HG03108 (cell line): Measurements from ENCODE around the gene KIAA1958.
"Not testable (repeated sequence)": the region's sequence is repeated elsewhere in the genome, so short reads cannot be mapped to it uniquely, and the experiment has no call there.

Experiments used
- ATAC-seq: cut with Tn5 transposase; IDR thresholded peaks from one replicate; pipeline ENCODE4 v1.9.1; 2021; ENCODE audit warnings: moderate library complexity; ENCODE audit not compliant: unreplicated experiment

Gene KIAA1958

DNA sequence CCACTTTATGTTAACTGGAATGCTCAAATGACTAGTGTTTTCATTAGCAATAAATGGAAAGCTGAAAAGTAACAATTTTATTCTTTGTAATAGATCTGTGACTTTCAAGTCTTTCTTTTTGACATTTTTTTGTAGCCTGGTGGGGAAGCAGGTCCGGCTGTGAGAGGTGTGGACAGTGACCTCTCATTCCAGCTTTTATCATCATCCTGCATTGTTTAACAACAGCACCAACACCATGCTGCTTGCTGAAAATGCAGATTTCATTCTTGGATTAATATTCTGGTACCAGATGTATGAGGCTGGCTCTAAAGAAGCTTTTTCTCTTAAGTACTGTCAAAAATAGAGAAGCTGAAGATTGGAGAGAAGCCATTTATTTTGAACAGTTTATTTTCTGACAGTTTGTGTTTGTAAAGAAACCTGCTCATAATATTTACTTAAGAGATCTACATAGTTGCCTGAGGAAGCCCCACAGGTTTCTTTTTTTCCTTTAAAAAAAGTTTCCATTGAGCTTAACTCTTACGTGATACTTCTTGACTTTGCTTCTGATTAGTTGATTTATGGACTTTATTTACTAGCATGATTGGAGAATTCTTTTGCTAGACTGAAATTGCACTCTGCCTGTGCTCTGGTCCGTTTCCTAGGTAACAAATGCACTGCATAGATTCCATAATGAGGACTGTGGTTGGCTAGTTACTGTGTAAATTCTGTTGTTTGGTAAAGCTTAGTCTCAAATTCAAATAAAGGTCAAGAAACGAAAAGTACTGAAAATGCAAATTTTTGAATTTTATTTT is 3.4 kb downstream of the KIAA1958 start:
- ATAC-seq, result no peak

DNA sequence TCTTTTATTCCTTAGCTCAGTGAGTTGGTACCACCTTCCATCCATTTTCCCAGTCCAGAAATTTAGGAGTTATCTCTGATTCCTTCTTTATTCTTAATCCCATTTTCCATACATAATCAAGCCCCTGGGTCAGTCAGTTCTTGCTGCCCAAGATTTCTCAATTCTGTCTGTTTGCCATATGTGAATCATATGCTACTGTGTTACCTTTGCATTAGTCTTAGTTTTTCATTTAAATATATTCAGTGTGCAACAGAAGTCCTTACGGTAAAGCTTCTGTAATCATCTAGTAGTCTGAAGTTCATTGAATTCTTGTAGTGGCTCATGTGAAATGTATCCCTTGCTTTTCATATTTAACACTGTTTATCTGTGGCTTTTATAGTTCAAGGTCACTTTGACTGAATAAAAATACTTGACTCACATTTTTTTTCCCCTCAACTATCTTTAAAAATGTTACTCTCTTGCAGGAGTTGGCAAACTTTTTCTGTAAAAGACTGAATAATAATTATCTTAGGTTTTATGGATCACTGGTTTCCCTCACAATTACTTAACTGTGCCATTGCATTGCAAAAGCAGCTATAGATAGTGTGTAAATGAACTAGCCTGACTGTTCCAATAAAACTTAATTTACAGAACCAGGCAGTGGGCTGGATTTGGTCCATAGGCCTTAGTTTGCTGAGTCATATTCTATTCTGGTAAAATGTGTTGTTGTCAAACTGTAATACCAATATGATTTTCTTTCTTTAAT is 6.9 kb downstream of the KIAA1958 start:
- no peak for ATAC-seq

DNA sequence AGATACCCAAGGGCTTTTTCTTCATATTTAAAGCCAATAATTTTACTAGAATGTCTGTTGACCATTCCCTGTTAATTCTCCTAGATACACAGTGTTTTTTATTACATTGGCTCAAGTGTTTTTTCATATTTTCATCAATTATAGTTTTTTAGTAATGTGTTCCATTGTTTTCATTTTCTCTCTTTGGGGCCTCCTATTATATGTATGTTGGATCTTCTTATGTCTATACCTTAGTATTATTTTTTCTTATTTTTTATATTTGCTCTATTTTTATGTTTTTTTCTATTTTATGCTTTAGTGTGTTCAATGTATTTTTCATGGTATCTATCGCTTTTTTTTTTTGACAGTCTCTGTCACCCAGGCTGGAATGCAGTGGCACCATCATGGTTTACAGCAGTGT is 7.5 kb downstream of the KIAA1958 start:
- no peak for ATAC-seq

DNA sequence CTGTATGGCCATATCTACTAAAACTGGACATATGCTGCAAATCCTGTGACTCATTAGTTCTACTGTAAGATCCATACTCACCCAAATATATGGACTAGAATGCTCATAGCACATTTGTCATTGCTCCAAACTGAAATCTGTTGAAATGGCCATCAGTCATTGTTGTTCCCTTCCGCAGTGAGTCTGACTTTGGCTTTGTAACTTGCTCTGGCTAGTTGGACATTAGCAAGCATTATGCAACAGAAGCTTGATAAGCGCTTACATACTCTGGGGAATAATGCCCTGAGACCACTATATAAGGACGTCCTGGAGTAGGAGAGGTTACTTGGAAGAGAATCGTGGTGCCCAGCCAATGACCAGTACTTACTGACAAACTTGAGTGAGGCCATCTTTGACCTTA is 9.0 kb downstream of the KIAA1958 start:
- ATAC-seq, result no peak

DNA sequence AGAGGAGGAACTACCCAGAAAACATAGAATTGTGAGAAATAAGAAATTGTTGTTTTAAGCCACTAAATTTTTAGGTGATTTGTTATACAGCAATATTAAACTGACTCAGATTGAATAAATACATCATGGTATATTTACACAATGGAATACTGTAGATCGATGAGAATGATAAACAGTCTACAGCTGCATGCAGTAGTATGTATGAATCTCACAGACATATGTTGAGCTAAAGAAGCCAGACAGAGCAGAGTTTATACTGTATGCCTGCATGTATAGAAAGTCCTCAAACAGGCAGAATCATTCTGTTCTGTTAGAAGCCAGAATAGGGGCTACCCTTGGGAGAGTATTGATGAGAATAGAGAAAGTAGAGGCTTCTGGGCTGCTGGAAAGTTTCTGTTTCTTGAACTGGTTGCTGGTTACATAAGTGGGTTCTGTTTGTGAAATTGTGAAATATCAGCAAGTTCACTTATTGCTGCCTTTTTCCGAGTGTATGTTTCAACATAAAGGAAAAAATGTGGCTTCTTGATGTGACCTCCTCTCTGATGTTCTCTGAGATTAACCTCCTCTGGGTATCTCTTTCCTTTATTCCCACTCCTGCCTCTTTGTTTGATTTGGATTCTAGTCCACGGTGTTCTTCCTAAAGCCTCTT is 9.6 kb downstream of the KIAA1958 start:
- no peak for ATAC-seq

DNA sequence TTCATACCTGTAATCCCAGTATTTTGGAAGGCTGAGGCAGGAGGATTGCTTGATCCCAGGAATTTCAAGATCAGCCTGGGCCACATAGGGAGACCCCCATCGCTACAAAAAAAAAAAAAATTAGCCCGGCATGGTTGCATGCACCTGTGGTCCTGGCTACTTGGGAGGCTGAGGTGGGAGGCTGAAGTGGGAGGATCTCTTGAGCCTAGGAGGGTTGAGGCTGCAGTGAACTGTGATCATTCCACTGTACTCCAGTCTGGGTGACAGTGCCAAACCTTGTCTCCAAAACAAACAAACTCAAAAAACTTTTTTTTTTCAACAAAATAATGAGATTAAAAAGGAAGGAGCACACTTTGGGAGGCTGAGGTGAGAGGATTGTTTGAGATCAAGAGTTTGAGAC is 14.2 kb downstream of the KIAA1958 start:
- no peak for ATAC-seq

DNA sequence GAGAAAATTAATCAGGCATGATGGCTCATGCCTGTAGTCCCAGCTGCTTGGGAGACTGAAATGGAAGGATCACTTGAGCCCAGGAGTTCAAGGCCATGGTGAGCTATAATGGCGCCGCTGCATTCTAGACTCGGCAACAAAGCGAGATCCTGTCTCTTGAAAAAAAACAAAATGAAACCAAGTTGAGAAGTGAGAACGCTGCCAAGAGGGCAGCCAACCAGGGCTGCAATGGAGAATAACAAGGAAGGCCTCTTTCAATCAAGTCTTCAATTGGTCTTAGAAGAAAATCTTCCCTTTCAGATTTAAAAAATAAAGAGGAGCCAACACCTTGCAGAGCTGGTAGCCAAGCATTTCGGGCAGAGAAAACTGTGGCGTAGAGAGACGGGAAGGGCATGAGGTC is 14.7 kb downstream of the KIAA1958 start:
- ATAC-seq, result no peak

DNA sequence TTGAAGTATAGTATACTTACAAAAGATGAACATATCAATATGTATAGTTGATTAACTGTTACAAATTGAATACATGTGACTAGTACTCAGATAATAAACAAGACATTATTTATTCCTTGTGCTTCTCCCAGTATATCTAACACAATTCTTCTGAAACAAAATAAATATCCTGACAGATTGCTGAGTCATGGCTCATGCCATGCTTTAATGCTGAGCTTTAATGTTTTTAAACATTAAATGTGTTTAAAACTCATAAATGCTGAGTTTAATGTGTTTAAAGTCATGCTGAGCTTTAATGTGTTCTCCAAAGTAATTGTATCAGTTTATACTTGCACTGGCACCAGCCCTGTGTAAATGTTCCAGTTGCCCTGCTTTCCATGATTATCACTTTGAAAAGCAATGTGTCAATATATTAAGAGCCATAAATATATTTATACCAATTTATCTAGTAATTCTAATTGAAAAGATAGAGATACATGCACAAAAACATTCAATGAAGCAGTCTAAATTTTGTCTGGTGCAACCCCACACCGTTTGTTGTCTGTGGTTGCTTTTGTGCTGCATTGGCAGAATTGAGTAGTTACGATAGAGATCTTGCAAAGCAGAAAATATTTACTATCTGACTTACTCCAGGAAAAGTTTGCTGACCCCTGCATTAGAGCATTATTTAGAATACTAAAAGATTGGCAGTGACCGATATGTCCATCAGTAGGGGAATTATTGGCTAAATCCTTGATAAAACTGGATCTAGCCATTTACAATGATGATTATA is 15.7 kb downstream of the KIAA1958 start:
- ATAC-seq, result no peak

DNA sequence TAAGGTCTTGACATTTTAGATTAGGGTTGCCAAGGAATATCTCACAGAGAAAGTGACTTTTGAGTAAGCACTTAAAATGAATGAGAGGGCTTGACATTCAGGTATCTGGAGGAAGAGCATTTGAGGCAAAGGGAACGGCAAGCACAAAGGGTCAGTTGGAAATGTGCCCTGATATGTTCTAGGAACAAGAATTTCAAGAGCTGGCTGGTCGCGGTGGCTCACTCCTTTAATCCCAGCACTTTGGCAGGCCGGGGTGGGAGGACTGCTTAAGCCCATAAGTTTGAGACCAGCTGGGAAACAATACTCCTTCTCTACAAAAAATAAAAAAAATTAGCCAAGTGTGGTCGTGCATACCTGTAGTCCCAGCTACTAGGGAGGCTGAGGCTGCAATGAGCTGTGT is 16.5 kb downstream of the KIAA1958 start:
- ATAC-seq, result no peak

DNA sequence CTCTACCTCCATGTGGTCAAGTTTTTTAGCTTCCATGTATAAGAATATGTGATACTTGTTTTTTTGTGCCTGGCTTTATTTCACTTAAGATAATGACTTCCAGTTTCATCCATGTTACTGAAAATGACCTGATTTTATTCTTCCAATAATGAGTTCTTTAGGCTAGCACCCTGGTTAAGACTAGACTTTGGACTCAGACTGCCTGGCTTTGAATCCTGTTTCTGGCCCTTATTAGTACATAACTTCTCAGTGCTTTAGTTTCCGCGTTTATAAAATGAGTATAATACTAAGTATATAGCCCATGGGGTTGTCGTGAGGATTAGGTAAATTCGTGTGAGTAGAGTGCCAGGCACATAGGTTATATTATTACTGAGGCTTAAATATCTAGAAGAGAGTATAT is 18.5 kb downstream of the KIAA1958 start:
- no peak for ATAC-seq

DNA sequence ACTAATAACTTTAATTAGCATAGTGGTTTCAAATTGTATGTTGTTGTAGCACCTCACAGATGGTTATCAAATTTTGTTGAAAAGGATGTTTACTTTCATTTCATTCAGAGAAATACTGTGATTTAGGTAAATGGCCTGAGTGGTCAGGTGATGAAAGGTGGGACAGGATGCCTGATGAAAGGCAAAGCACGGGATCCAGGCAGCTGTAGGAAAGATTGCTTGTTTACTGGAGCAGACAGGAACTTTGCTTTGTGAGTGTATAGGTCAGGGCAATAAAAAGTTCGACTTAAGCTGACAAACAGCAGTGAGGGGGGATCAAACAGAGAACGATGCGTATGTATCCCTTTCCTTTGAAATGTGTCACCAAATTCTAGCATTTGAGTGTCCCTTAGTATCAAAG is 19.0 kb downstream of the KIAA1958 start:
- no peak for ATAC-seq

DNA sequence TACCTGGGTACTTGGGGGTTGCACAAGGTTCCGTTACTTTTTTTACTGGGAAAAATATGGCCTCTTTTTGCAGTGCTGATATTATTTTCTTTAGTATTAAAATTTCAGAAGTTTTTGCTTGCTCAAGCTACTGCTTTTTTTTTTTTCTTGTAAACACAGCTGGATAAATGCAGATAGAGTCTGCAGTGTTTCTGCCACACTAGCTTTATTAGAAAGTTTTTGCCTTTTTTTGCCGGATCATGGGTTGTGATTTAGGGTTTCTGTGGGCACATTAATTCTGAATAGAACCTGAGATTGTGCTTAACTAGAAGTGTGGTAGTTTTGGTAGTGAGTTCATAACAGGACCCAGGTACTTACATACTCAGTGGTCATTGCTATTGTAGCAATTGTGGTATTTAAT is 19.9 kb downstream of the KIAA1958 start:
- ATAC-seq, result no peak

DNA sequence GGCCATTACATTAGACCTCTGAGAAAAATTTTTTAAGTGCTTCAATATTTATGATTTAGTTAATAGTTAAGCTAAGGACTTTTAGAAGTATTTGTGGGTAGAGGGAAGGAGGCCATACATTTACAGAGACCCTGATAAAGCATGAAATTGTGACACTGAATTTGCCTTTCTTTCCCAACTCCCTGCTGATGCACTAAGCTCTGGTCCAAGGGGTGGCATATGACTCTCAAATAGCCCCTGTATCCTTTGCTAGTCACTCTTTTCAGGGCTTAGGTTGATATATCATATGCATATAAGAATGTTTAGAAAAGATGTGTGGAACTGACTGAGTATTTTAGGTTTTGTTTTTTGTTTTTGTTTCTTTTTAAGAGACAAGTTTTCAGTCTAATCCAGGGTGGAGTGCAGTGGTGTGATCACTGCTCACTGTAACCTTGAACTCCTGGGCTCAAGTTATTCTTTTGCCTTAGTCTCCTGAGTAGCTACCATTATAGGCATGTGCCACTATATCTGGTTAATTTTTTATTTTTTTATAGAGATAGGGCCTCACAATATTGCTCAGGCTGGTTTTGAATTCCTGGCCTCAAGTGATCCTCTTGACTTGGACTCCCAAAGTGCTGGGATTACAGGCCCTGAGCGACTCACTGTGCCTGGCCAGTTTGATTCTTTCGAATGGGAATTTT is 20.5 kb downstream of the KIAA1958 start:
- no peak for ATAC-seq

DNA sequence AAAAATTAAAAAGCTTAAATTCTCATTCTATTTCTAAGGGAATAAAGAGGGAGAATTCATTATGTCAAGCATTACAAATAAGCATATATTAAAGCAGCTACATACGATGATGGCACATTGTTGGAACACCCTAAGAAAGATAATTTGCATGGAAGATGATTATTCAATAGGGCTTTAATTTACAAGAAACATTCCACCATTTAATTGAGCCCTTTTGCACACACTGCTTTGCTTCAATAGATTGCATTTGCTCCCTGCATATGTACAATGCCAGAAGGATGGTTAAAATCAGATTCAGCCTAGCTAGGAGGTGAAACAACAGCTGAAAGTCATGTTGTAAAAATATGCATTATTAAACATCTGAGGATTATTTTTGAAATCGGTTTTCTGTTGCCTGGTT is 21.8 kb downstream of the KIAA1958 start:
- ATAC-seq, result no peak

DNA sequence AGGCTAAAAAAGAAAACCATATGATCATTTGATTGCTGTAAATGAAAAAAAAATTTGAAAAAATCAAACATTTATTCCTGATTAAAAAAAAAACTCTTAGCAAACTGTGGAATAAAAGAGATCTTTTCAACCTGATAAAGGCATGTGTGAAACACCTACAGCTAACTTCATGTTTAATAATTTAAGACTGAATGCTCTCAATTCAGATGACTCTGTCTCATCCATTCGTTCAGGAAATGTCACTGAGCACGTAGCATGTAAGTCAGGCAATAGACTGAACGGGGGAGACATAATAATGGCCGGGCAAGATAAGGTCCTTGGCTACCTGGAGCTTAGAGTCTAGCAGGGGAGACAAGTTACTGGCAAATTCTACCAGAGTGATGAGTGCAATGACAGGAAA is 25.8 kb downstream of the KIAA1958 start:
- ATAC-seq, result not testable (repeated sequence)

DNA sequence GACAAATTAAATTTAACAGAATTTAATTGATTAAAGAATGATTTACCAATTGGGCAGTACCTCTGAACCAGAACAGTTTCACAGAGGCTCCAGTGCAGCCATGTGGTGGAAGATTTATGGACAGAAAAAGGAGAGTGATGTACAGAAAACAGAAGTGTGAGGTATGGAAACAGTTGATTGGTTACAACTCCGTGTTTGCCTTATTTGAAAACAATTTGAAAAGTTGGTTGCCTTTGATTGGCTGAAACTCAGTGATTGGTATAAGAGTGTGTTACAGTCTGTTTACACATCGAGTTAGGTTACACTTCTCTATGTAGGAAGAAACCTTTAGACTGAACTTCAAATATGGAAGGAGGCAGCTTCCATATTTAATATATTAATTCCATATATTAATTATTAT is 30.1 kb downstream of the KIAA1958 start:
- ATAC-seq, result no peak

DNA sequence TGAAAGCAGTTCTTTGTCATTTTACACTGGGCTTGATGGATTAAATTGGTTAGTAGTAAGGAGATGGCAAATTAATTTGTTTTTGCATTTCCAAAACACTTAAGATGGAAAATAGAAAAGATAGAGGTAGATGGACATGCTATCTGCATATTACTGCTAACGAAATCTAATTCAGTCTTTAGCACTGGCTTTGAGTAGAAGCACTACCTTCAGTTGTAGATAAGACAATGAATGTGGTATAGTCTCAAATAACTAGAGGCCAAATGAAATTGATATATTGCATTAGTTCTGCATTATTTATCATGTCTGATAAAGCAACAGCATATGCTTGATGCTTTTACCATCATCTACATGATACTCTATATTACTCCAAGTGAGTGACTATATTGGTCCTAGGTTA is 33.4 kb downstream of the KIAA1958 start:
- no peak for ATAC-seq

DNA sequence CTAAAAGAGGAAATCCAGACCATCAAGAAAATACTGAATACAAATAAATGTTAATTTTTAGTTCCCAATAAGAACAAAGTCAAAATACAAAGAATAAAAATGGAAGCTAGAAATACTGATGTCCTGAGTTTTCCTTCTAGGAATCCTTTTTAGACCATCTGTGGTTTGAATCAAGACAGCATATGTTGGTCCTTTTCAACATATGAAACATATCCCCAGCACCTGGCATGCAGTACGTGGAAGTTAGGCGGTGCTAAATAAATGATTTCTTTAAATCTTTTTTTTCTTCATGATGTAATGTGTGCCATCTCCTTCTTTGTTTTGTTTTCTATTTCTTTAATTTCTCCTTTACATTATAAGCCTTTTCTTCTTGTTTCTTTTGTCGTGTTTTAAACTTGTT is 34.0 kb downstream of the KIAA1958 start:
- no peak for ATAC-seq

DNA sequence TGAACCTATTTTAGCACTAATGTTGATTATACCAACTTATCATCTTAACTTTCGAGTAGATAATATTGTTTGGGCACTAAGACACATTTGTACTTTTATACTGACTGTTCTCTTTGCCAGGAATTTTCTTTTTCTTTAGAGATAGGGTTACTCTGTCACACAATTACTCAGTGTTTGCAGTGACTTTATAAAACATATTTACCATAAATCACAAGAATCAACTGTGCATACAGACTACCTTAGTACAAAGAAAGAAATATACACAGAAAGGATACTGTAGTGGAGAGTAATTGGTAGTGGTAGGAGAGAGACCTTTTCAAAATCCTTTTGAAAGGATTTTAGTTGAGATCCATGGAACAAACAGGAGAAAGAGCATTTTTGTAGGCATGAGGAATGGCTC is 40.3 kb downstream of the KIAA1958 start:
- ATAC-seq, result no peak

DNA sequence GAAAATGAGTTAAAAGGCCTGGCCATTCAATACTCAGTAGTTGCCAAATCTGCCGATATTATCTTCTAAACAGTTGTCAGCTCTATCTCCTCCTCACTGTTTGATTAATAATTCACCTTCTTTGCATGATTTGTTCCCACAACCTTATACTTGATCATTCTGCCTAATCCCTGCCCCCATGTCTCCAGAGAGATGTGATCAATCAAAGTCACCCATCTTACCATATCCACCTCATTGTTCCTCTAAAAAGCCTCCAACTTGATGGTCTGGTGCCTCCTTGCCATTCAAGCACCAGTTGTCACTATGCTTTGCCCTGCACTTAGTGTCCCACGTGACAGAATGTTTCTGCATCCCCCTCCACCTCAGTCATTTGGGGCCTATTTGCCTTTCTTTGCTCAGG is 41.3 kb downstream of the KIAA1958 start:
- no peak for ATAC-seq

DNA sequence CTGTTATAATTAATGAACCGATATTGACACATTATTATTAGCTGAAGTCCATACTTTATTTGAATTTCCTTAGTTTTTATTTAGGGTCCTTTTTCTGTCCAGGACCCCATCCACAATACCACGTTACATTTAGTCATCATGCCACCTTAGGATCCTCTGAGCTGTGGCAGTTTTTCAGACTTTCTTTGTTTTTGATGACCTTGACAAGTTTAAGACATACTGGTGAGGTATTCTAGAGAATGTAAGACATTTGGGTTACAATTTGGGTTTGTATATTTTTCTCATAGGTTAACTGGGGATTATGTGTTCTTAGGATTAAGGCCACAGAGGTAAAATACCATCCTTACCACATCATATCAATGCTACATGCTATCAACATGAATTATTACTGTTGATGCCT is 42.7 kb downstream of the KIAA1958 start:
- no peak for ATAC-seq
